G401 (cell line): ENCODE data around the gene SPINK1. TPM values are rescaled to one million over a fixed set of nuclear protein-coding genes. Genes with fewer than 3 reads are reported as not detected.

Experiments
- DNase-seq: peaks from one replicate; pipeline ENCODE4 v3.0.0-alpha.2; 2015; ENCODE audit warnings: low spot score
- in situ Hi-C: cut with HindIII; loops from 2 replicates; pipeline ENCODE4 v1.10.0; 2016; ENCODE audit warnings: low sequenced_read_pairs, mixed read lengths
- total RNA-seq: library from RNA; depleted of rRNA; stranded (reverse); fragments of >200 nt; shearing (Covaris generic); gene quantifications from 2 replicates; pipeline ENCODE4 v1.2.3, GENCODE V29; 2014; rRNA removed

The SPINK1 gene
- total RNA-seq, 1 experiment from 2014 or later = not detected

DNA sequence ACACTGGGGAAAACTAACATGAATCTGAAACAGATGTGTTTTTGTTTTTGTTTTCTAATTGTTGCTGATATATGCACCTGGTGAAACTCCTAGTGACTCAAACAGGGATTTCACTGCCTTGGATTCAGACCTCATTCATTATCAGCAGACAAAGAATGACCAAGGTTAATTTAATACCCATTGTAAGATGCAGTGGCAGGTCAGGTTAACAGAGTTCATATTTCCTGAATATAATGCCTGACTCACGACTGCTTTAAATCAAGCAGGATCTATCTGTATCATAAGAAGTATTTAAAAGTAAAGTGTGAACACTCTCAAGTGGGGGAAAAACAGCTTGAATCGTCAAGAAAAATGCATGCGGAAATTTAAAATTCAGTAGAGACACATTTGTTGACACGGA, 54.5 kb downstream of the SPINK1 start:
- DNase-seq = no peak
- in situ Hi-C loops = no loop called here

Other genes starting within 250 kb of the SPINK1 start
- gene JAKMIP2, start 48.9 kb downstream of the SPINK1 start, total RNA-seq = not detected in 2 replicates
- gene SCGB3A2, start 47.0 kb upstream of the SPINK1 start, total RNA-seq = not detected in 2 replicates
- gene C5orf46, start 74.9 kb upstream of the SPINK1 start, total RNA-seq = not detected in 2 replicates
- gene SPINK5, start 232.3 kb upstream of the SPINK1 start, total RNA-seq = not detected in 2 replicates